ENCODE results near the gene GTF3C1.

- no peak for TF ChIP-seq EZH2 (IDR thresholded peaks at IDR 0.05; ENCODE audit: insufficient read depth, poor library complexity, severe bottlenecking)
- TF ChIP-seq EZH2phosphoT487 (IDR thresholded peaks at IDR 0.05; ENCODE audit: insufficient read depth, low read depth): no peak
Observed at GRCh38 chr16:27429330-27429871, 120.3 kb downstream of the GTF3C1 start.
